SH-SY5Y (cell line): Measurements from ENCODE around the gene DHX30.

Experiments
- GATA2 ChIP-seq: IDR thresholded peaks from 2 replicates; pipeline ENCODE4 v1.6.1; 2011; ENCODE audit warnings: mild to moderate bottlenecking, low read depth, low read length
- GATA3 ChIP-seq: IDR thresholded peaks from 2 replicates; pipeline ENCODE4 v1.6.1; 2011; ENCODE audit warnings: low read depth, mild to moderate bottlenecking, low read length, moderate library complexity

GRCh38 chr3:47761046-47761445 lies 41.9 kb upstream of the DHX30 start:
- no peak for TF ChIP-seq GATA2
- no peak for TF ChIP-seq GATA3
